Activated CD8-positive, alpha-beta memory T cell treated with anti-CD3 and anti-CD28 coated beads, Interleukin-2, amount 50 U/mL, for 1 hour (primary cell): ENCODE results near the gene LAMA4.

ENCODE experiments used
- DNase-seq: peaks from one replicate; pipeline ENCODE4 v3.0.0-alpha.2; 2020; ENCODE audit errors: extremely low read depth

Gene LAMA4

DNA sequence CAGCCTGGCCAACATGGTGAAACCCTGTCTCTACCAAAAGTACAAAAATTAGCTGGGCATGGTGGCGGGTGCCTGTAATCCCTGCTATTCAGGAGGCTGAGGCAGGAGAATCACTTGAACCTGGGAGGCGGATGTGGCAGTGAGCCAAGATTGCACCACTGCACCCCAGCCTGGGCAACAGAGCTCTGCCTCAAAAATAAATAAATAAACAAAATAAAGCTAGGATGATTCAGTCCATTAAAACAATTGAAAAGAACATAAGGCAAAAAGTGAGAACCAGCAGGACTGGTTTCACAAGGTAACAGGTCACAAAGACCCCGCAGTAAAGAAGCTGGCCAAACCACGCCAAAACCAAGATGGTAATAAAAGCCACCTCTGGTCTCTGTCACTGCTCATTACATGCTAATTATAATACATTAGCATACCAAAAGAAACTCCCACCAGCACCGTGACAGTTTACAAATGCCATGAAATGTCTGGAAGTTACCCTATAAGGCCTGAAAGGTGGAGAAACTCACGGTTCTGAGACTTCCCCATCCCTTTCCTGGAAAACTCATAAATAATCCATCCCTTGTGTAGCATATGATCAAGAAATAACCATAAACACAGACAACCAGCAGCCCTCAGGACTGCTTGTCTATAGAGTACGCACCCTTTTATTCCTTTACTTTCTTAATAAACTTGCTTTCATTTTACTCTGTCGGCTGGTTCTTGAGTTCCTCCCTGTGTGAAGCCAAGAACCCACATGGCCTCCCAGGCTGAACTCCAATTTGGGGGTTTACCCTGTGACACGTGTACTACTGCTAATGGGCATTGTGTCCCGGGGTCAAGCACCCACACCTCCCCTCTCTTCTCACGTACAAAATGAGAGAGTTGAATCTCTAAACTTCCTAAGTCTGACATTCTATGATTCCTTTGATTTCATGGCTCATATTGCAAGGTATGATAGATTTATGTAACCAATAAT, 10.2 kb downstream of the LAMA4 start:
- no peak for DNase-seq

DNA sequence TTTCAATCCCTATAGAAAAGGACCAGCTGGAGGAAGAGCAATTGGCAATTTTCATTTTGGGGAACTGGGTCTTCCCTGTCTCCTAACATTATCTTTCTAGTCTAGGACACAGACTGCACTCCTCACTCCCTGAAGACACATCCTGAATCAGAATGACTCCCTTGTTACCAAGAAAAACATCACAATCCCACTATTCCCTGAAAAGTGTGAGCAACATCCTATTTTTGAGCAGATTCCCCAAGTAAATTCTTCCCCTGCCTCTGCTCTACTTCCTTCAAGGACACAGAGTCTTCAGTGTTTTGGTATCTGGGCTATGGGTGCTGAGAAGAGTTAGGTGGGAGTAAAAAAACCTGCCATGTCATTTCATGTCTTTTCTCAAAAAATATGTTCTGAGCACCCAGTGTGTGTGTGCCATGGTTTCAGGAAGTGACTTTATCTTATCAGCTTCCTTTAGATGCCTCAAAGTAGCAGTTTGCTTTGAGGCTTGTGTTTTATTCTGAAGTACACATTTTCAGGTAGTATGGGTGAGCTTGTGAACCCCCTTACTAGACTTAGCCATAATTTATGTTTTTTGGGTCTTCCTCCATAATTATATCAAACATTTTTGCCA, 12.4 kb downstream of the LAMA4 start:
- DNase-seq, result no peak

GRCh38 chr6:112237595-112237994, 16.8 kb downstream of the LAMA4 start:
- DNase-seq, result no peak

- DNase-seq, result no peak
These were observed 17.3 kb downstream of the LAMA4 start for GRCh38 chr6:112237066-112237465.

DNA sequence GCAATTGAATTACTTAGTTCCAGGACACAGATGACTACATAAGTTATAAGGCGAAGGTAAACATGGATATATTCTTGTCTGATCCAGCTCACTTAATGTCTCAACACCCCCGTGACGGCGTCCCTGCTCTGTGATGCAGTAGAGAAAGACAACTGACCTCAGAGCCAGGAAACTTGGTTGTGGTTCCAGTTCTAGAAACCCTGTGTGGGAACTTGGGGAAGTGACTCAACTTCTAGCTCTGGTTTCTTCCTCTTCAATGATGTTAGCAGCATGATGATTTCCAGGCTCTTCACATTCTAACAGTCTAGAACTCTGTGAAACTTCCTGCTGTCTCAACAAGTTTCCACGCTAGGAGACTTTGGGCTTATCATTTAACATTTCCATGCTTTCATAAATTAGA, 18.4 kb downstream of the LAMA4 start:
- no peak for DNase-seq

GRCh38 chr6:112234601-112235000, 19.8 kb downstream of the LAMA4 start:
- no peak for DNase-seq

GRCh38 chr6:112233847-112234246, 20.5 kb downstream of the LAMA4 start:
- DNase-seq, result no peak

DNA sequence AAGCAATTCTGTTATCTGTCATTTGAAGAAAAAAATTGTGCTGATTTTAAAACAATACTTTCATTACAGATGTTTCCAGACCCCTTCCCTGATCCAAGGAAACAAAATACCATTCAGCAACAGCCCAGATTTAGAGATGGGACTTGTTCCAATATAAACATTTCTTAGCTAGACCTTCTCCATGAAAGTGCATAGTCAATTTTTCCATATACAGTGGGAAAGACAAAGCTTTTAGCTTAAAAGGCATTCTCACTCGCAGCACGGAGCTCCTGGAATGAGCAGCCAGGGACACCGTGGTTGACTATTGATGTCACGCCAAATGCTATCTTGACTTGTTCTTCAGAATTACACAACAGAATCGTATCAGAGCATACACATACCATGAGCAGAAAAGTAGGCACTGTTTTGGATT, 21.5 kb downstream of the LAMA4 start:
- DNase-seq, result no peak

DNA sequence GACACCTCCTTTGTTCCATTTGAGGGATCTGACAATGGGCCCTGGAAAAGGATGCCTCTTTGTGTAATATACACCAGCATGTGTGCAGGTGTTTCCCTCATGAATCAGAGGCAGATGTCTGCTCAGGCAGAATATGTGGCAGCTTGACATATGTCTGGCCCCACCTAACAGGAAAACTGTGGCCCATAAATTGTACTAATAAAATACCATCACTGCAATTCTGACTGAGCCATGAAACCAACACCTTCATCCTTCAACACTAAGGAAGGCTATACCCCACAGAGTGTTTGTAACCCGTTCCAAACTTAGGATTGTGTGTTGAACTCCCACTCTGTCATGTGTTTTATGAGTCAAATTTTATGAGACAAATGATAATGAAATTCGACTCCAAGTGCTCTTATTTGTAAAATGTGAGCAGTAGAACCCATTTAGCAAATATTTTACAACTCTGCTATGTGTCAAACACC, 22.7 kb downstream of the LAMA4 start:
- DNase-seq, result no peak

DNA sequence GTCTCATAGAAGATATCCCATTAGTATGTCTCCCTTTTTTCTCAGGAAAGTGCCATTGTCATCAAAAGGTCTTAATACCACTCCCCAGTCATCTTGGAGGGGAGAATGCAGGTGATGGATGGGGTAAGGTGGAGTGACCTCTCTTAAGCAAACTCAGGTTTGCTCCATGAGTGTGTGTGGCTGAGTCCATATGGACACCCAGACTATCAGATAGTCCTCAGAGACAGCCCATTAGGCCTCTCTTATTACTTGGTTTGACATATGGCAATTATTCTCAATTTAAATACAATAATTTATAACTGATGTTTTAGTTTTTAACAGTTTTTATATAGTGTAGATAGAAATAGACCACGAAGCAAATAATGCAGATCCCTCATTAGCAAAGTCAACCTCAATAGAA, 23.2 kb downstream of the LAMA4 start:
- DNase-seq, result no peak

DNA sequence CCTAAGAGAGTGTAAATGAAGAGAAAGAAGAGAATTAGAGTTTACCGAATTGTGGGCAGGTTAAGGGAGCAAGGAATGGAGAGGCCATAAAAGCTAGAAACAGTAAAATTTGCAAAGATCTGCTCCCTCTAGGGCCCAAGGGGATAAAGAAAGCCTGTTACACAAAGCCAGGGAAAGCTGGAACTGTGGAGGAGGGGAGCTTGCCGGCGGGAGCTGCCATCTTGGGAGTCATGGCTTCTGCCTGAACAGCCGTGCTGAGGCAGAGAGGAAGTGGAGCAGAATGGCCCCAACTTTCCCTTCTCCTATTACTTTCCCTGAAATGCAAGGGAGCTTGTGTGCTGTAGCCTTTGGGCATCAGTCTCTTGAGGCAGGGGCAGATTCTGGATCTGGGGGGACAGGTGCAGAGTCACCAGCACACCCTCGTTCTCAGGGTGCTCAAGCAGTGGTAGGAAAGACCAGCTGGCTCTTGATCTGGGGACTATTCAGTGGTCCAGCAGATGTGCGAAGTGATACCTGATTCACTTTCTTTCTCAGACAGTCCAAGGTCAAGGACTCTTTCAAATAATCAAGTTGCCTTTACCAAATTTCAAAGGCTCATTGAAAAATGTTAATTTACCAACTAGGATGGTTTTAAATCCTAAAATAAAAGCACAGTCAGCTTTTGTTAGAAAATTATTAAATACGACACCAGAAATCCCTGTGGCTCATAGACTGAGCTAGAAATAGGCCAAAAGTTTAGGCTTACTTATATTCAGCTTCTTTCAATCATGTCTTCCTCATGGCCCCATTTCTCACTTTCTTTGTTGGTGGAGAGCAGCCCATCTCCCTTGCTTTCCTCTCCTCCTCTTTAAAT, 25.7 kb downstream of the LAMA4 start:
- DNase-seq, result no peak

- DNase-seq, result no peak
These were observed 26.4 kb downstream of the LAMA4 start for GRCh38 chr6:112227992-112228391.

GRCh38 chr6:112227411-112227810, 27.0 kb downstream of the LAMA4 start:
- no peak for DNase-seq

DNA sequence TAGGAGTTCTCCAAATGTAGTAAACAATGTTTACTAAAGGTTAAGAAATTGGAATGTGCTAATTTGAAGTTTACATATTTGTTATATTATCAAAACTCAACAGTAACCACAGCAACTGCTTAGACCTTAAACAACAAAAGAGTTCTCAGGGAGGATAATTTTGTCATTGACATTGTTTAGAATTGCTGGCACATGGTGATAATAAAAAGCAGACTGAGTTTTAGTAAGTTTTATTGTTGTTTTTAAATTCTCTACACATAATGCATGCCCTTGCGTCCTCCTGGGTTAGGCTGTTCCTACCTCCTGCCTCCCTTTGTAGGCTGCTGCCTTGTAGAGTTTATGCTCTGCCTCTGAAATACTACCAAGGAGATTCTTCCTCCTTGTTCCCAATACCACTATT, 28.7 kb downstream of the LAMA4 start:
- DNase-seq, result no peak

GRCh38 chr6:112224088-112224487, 30.3 kb downstream of the LAMA4 start:
- DNase-seq, result no peak

DNA sequence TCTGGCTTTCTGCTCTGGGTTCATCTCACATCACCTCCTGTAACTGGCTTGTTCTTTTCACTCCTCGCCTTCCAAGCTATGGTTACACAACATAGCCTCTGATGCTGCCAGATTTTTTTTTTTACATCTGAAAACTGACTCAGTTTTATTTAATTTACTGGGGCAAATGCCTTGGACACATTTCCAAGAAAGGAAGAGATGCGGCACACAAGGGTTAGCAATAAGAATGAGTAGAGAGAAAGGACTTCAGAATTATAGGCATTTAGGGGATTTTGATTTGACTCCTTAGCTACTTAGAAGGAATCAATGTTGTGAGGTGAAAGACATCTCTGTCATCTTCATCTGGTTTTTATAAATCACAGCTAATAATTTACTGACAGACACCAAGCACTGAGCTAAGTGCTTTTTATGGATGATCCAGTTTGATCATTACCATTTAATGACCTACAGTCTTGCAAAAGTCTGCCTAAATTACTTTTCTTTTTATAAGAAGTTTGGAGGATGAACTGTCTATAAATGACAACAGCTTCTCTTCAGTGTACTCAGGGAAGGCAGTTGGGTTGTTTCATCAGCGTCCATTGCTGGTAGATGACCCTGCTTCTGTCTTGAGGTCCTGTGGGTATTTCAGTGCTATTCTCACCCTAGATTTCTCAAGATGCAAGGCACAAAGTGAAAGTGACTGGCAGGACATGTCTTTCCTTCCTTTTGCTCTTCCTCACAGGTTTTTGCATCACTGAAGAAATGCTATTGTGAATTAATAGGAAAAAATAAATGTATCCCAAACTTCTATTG, 31.1 kb downstream of the LAMA4 start:
- no peak for DNase-seq

DNA sequence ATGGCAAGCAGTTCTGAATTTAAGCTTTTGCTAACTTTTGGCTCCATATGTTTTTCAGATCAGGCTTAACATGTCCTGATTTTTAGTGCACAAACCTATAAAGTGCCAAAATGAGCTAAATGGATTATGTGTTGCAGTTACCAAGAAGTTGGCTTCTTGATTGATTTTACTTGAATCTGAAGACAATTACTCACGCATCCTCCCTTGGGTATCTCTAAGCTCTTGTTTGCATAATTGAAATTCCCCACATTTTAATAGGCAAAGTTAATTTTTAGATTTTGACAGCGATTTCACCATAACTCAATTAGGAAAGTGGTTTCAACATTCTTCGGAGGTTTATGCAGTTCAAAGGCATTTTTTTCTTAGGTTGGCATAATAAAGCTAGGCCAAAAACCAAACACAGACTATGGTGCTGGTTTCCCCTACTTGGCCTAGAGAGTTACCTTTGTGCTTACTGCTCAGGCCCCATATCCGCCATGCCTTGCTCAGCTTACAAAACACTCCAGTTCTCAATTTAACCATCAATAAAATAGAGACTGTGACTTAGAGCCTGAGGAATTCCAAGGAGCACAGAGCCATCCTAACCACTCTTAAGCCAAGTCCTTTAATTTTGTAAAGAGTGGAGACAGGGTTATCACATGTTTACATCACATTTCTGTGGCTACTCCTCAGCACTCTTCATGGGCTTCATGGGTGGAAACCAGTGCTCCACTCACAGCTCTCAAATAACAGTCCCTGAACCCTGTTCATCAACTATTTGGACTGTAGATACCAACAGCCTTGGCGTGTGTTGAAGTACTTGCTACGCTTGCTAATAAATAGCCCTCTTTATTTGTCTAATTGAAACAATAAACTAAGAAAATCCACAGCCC, 32.1 kb downstream of the LAMA4 start:
- DNase-seq, result no peak

GRCh38 chr6:112221561-112221960, 32.8 kb downstream of the LAMA4 start:
- DNase-seq, result no peak

- no peak for DNase-seq
These were observed 35.8 kb downstream of the LAMA4 start for GRCh38 chr6:112218563-112218962.
